HAP-1 (cell line): ENCODE results near the gene UNC93B1.

Source experiments
- DNase-seq, 2 experiments: peaks; one replicate each; pipeline ENCODE4 v3.0.0-alpha.2; 2016 to 2020; ENCODE audit warnings: low spot score in 2 of 2
- H3K27me3 ChIP-seq: fragments of 250-450 bp; sonication (Bioruptor Pico); 2 replicates; pipeline ENCODE4 v1.5.1; 2020; ENCODE audit warnings: low read depth, mild to moderate bottlenecking, moderate library complexity
- H3K36me3 ChIP-seq: fragments of 250-450 bp; sonication (Bioruptor Pico); replicated peaks from 2 replicates; pipeline ENCODE4 v1.5.1; 2020; ENCODE audit warnings: mild to moderate bottlenecking
- H3K4me1 ChIP-seq: fragments of 250-450 bp; sonication (Bioruptor Pico); 2 replicates; pipeline ENCODE4 v1.5.1; 2020; ENCODE audit warnings: mild to moderate bottlenecking
- H3K4me3 ChIP-seq: fragments of 250-450 bp; sonication (Bioruptor Pico); 2 replicates; pipeline ENCODE4 v1.5.1; 2020; ENCODE audit warnings: mild to moderate bottlenecking, moderate library complexity
- H3K9me3 ChIP-seq: fragments of 250-450 bp; sonication (Bioruptor Pico); 2 replicates; pipeline ENCODE4 v1.5.1; 2020; ENCODE audit warnings: mild to moderate bottlenecking, moderate library complexity
- in situ Hi-C: fragments of 300-500 bp; cut with MboI; formaldehyde crosslinking; loops from 3 replicates; pipeline ENCODE4 v1.14.3; 2020; ENCODE audit warnings: low sequenced_read_pairs, inconsistent platforms, mixed read lengths

UNC93B1 gene

GRCh38 chr11:68012843-68013610 is 9.1 kb upstream of the UNC93B1 start:
- H3K4me1 ChIP-seq = peaks cover 31% of the 10 kb centered on the region
- in situ Hi-C loops = no loop called here
- no peaks in the 10 kb centered on the region for H3K9me3 ChIP-seq

GRCh38 chr11:68012044-68012842 is 8.3 kb upstream of the UNC93B1 start:
- H3K36me3 ChIP-seq = no peaks in the 10 kb centered on the region
- no peak for DNase-seq
- H3K9me3 ChIP-seq = no peaks in the 10 kb centered on the region
- H3K4me1 ChIP-seq = peaks cover 31% of the 10 kb centered on the region
- H3K4me3 ChIP-seq = no peak overlapping the region
- in situ Hi-C loops = no loop called here
- no peaks in the 10 kb centered on the region for H3K27me3 ChIP-seq

More at GRCh38 chr11:68012843-68013610, 9.1 kb upstream of the UNC93B1 start:
- H3K4me3 ChIP-seq = no peak overlapping the region
- no peaks in the 10 kb centered on the region for H3K27me3 ChIP-seq
- no peaks in the 10 kb centered on the region for H3K36me3 ChIP-seq
- DNase-seq = peak; percentile 88 to 90

- Histone ChIP-seq H3K4me3 (no peak overlapping the region), H3K27me3 (no peaks in the 10 kb centered on the region), H3K4me1 (peaks cover 31% of the 10 kb centered on the region), H3K9me3 (no peaks in the 10 kb centered on the region), H3K36me3 (no peaks in the 10 kb centered on the region)
- in situ Hi-C loops = no loop called here
- no peak for DNase-seq
Observed at GRCh38 chr11:68011051-68011943, 7.4 kb upstream of the UNC93B1 start.

- Histone ChIP-seq H3K4me3 (no peak within 1 kb of the TSS), H3K9me3 (no peaks in the 10 kb centered on the region), H3K36me3 (no peaks in the 10 kb centered on the region), H3K27me3 (no peaks in the 10 kb centered on the region), H3K4me1 (peaks cover 31% of the 10 kb centered on the region)
- in situ Hi-C loops = no loop called here
- peak; percentile 56 to 82 for DNase-seq
Observed at GRCh38 chr11:68010090-68011041, 6.5 kb upstream of the UNC93B1 start, which contains the start of gene ALDH3B1. Gene ALDH3B1, plus strand, starts transcription at chr11:68010327. Its CDS starts 4,971 bp downstream, at chr11:68015298.

GRCh38 chr11:68009391-68010089 is 5.6 kb upstream of the UNC93B1 start:
- Histone ChIP-seq H3K27me3 (no peaks in the 10 kb centered on the region), H3K9me3 (no peaks in the 10 kb centered on the region), H3K4me1 (peaks cover 31% of the 10 kb centered on the region), H3K4me3 (no peak overlapping the region), H3K36me3 (no peaks in the 10 kb centered on the region)
- in situ Hi-C loops = no loop called here
- DNase-seq = no peak

GRCh38 chr11:68008381-68009337 is 4.8 kb upstream of the UNC93B1 start:
- H3K9me3 ChIP-seq = no peaks in the 10 kb centered on the region
- no peaks in the 10 kb centered on the region for H3K27me3 ChIP-seq
- no peak for DNase-seq
- no peak overlapping the region for H3K4me3 ChIP-seq
- H3K36me3 ChIP-seq = no peaks in the 10 kb centered on the region
- in situ Hi-C loops = no loop called here
- H3K4me1 ChIP-seq = peaks cover 33% of the 10 kb centered on the region

GRCh38 chr11:68007498-68008380 is 3.8 kb upstream of the UNC93B1 start:
- no peaks in the 10 kb centered on the region for H3K27me3 ChIP-seq
- in situ Hi-C loops = no loop called here
- H3K36me3 ChIP-seq = no peaks in the 10 kb centered on the region
- no peaks in the 10 kb centered on the region for H3K9me3 ChIP-seq
- no peak for DNase-seq
- H3K4me1 ChIP-seq = peaks cover 24% of the 10 kb centered on the region
- no peak overlapping the region for H3K4me3 ChIP-seq

- H3K4me1 ChIP-seq = peaks cover 21% of the 10 kb centered on the region
- H3K27me3 ChIP-seq = no peaks in the 10 kb centered on the region
- no peaks in the 10 kb centered on the region for H3K36me3 ChIP-seq
- in situ Hi-C loops = no loop called here
- DNase-seq = no peak
- H3K9me3 ChIP-seq = no peaks in the 10 kb centered on the region
- no peak overlapping the region for H3K4me3 ChIP-seq
Observed at GRCh38 chr11:68006606-68007166, 2.8 kb upstream of the UNC93B1 start.

GRCh38 chr11:68004551-68005335 is 846 bp upstream of the UNC93B1 start:
- Histone ChIP-seq H3K36me3 (no peaks in the 10 kb centered on the region), H3K4me1 (peaks cover 6% of the 10 kb centered on the region), H3K4me3 (peak overlapping the region; percentile 49), H3K9me3 (no peaks in the 10 kb centered on the region), H3K27me3 (no peaks in the 10 kb centered on the region)
- in situ Hi-C loops = no loop called here
- no peak for DNase-seq
